Gastrocnemius medialis (tissue), 4 donors: ENCODE results near the gene FNDC11. TPM values are rescaled to one million over a fixed set of nuclear protein-coding genes. Genes with fewer than 3 reads are reported as not detected.

ENCODE experiments used
- ATAC-seq, 2 donors: fragments of 150-250 bp; one replicate each; pipeline ENCODE4 v1.9.1; 2016
- DNase-seq, 2 donors: peaks; one replicate each; pipeline ENCODE4 v3.0.0-alpha.2; 2019
- H3K27ac ChIP-seq, 4 donors: fragments of 200-600 bp; sonication (generic); 1 replicate in 1 of 4; 2 replicates in 3 of 4; pipeline ENCODE4 v1.5.1; 2016 to 2018; ENCODE audit warnings: mild to moderate bottlenecking in 2 of 4, moderate library complexity in 1 of 4
- H3K27me3 ChIP-seq, 3 donors: fragments of 200-600 bp; sonication (generic) in 2 of 3; 1 replicate in 1 of 3; 2 replicates in 2 of 3; pipeline versions ENCODE4 v1.5.1 to v1.6.0; 2016 to 2019; ENCODE audit warnings: mild to moderate bottlenecking in 1 of 3, moderate library complexity in 1 of 3
- H3K36me3 ChIP-seq, 2 donors: fragments of 200-600 bp; sonication (generic) in 1 of 2; one replicate each; pipeline ENCODE4 v1.5.1; 2017 to 2018
- H3K4me1 ChIP-seq, 2 donors: fragments of 200-600 bp; sonication (generic) in 1 of 2; one replicate each; pipeline ENCODE4 v1.5.1; 2016 to 2017; ENCODE audit warnings: mild to moderate bottlenecking in 2 of 2
- H3K4me3 ChIP-seq, 4 donors: fragments of 200-600 bp; sonication (generic) in 3 of 4; 1 replicate in 1 of 4; 2 replicates in 3 of 4; pipeline ENCODE4 v1.5.1; 2016 to 2019; ENCODE audit warnings: mild to moderate bottlenecking in 2 of 4
- H3K9me3 ChIP-seq, 3 donors: fragments of 200-600 bp; sonication (generic) in 2 of 3; 1 replicate in 1 of 3; 2 replicates in 2 of 3; pipeline ENCODE4 v1.5.1; 2016 to 2019
- POLR2A ChIP-seq, 2 donors: fragments of 450-650 bp; IDR thresholded peaks; one replicate each; pipeline ENCODE4 v1.6.1; 2017; ENCODE audit warnings: antibody characterized with exemption in 2 of 2, mild to moderate bottlenecking in 2 of 2, moderate library complexity in 2 of 2
- in situ Hi-C, 4 donors: fragments of 200-750 bp; cut with MboI; loops; one replicate each; pipeline versions ENCODE4 v1.15.0 to v1.8.0; 2017; ENCODE audit warnings: low sequenced_read_pairs in 4 of 4
- intact Hi-C: fragments of 100-400 bp; cut with DNase I; formaldehyde crosslinking; loops from one replicate; pipeline ENCODE4 v1.15.1; 2023; ENCODE audit warnings: low total_unique reads
- total RNA-seq, 4 donors: library from RNA; depleted of rRNA; stranded (reverse); fragments of >200 nt; gene quantifications; one replicate each; pipeline versions ENCODE4 v1.1.0 to v1.2.3, GENCODE V29; 2016
- TF ChIP-seq, protein P1 (sequence below), 5 experiments: fragments of 450-650 bp in 3 of 5; fragments of 200-600 bp in 2 of 5; sonication (generic) in 2 of 5; IDR thresholded peaks in 4 of 5; conservative IDR thresholded peaks in 1 of 5; 1 replicate in 4 of 5; 2 replicates in 1 of 5; pipeline ENCODE4 v1.5.1; 2016 to 2019; ENCODE audit warnings: antibody characterized with exemption in 5 of 5, mild to moderate bottlenecking in 3 of 5, moderate library complexity in 3 of 5

Gene FNDC11
- total RNA-seq, 4 donors from 2014 or later = 0.13 TPM; not detected in 3

GRCh38 chr20:63565021-63565698, 11.2 kb downstream of the FNDC11 start:
- ATAC-seq (no peak), DNase-seq (no peak)
- H3K4me1 ChIP-seq = no peaks in the 10 kb centered on the region
- H3K36me3 ChIP-seq = peaks cover 0 to 5% of the 10 kb centered on the region in 2 donors
- TF ChIP-seq, protein P1, sequence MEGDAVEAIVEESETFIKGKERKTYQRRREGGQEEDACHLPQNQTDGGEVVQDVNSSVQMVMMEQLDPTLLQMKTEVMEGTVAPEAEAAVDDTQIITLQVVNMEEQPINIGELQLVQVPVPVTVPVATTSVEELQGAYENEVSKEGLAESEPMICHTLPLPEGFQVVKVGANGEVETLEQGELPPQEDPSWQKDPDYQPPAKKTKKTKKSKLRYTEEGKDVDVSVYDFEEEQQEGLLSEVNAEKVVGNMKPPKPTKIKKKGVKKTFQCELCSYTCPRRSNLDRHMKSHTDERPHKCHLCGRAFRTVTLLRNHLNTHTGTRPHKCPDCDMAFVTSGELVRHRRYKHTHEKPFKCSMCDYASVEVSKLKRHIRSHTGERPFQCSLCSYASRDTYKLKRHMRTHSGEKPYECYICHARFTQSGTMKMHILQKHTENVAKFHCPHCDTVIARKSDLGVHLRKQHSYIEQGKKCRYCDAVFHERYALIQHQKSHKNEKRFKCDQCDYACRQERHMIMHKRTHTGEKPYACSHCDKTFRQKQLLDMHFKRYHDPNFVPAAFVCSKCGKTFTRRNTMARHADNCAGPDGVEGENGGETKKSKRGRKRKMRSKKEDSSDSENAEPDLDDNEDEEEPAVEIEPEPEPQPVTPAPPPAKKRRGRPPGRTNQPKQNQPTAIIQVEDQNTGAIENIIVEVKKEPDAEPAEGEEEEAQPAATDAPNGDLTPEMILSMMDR (IDR thresholded peaks at IDR 0.05 in 4 of 5, conservative IDR thresholded peaks at IDR 0.05 in 1 of 5) = no peak
- no peak for TF ChIP-seq POLR2A (IDR thresholded peaks at IDR 0.05)
- intact Hi-C loops (no loop called here), in situ Hi-C loops (no loop called here)
- H3K4me3 ChIP-seq = no peak overlapping the region
- H3K27me3 ChIP-seq = no peaks in the 10 kb centered on the region
- H3K9me3 ChIP-seq = no peaks in the 10 kb centered on the region
- no peak overlapping the region for H3K27ac ChIP-seq

DNA sequence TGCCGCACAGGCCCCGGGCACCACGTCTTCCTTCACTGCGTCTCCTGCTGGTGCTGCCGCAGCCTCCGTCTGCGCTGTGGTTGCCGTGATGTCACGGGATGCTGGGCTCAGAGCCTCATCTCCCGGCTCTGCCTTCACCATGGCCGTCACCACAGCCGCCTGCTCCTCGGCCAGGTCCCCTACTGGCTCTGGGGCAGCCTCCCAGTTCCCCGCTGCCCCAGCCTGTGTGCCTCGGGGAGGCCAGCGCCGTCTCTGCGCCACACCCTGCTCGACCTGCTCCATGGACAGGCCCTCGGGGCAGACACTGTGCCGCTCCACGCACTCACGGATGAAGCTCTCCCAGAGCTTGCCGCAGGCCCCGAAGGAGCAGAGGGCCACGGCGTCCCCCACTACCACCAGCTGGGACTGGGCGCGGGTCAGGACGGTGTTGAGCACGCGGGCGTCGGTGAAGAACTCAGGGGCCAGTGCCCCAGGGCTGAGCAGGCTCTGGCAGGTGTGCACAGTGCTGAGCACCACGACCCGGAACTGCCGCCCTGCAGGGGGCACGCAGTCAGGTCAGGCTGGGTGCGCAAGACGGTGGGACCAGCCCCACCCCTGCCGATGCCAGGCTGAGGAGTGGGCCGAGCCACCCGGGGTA, 11.9 kb downstream of the FNDC11 start:
- peaks cover 0 to under 1% of the 10 kb centered on the region in 2 donors for H3K36me3 ChIP-seq

GRCh38 chr20:63566395-63567135, 12.6 kb downstream of the FNDC11 start:
- Histone ChIP-seq H3K27me3 (no peaks in the 10 kb centered on the region), H3K27ac (no peak overlapping the region), H3K9me3 (no peaks in the 10 kb centered on the region), H3K36me3 (no peaks in the 10 kb centered on the region), H3K4me1 (no peaks in the 10 kb centered on the region), H3K4me3 (no peak overlapping the region)
- intact Hi-C loops = no loop called here
- TF ChIP-seq, protein P1 (IDR thresholded peaks at IDR 0.05 in 4 of 5, conservative IDR thresholded peaks at IDR 0.05 in 1 of 5) = no peak
- no peak for TF ChIP-seq POLR2A (IDR thresholded peaks at IDR 0.05)
- ATAC-seq = no peak
- DNase-seq = no peak
- in situ Hi-C loops = no loop called here

More for the DNA sequence above, 11.9 kb downstream of the FNDC11 start:
- Histone ChIP-seq H3K27ac (no peak overlapping the region), H3K4me1 (no peaks in the 10 kb centered on the region), H3K4me3 (no peak overlapping the region), H3K9me3 (no peaks in the 10 kb centered on the region), H3K27me3 (no peaks in the 10 kb centered on the region)
- no peak for ATAC-seq
- no peak for DNase-seq
- in situ Hi-C loops = no loop called here
- no peak for TF ChIP-seq POLR2A (IDR thresholded peaks at IDR 0.05)
- TF ChIP-seq, protein P1 (IDR thresholded peaks at IDR 0.05 in 4 of 5, conservative IDR thresholded peaks at IDR 0.05 in 1 of 5) = no peak
- intact Hi-C loops = no loop called here

DNA sequence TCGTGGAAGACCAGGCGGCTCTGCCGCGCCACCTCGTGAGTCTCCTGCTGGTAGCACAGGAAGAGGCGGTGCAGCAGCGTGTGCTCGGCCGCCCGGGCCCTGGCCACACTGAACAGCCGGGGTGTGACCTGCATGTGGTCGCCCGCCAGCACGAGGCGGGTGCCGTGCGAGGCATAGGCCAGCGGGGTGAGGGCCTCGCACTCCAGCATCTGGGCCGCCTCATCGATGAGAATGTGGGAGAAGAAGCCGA, 13.1 kb downstream of the FNDC11 start:
- TF ChIP-seq POLR2A (IDR thresholded peaks at IDR 0.05) = no peak
- TF ChIP-seq, protein P1 (IDR thresholded peaks at IDR 0.05 in 4 of 5, conservative IDR thresholded peaks at IDR 0.05 in 1 of 5) = no peak
- no peaks in the 10 kb centered on the region for H3K27me3 ChIP-seq
- no peak overlapping the region for H3K4me3 ChIP-seq
- H3K27ac ChIP-seq = no peak overlapping the region
- intact Hi-C loops (no loop called here), in situ Hi-C loops (no loop called here)
- H3K4me1 ChIP-seq = no peaks in the 10 kb centered on the region
- DNase-seq (no peak), ATAC-seq (no peak)
- H3K9me3 ChIP-seq = no peaks in the 10 kb centered on the region
- no peaks in the 10 kb centered on the region for H3K36me3 ChIP-seq
